Erythroblast (primary cell): Measurements from ENCODE around the gene CYB5R3.

ENCODE experiments used
- GATA1 ChIP-seq: IDR thresholded peaks from 2 replicates; pipeline ENCODE4 v1.6.1; 2011; ENCODE audit warnings: low read depth, mild to moderate bottlenecking, control low read depth, low read length, moderate library complexity
- POLR2A ChIP-seq: IDR thresholded peaks from 2 replicates; pipeline ENCODE4 v1.6.1; 2011; ENCODE audit warnings: mild to moderate bottlenecking, low read length

GRCh38 chr22:42613872-42614301, 35.3 kb downstream of the CYB5R3 start:
- no peak for TF ChIP-seq POLR2A
- TF ChIP-seq GATA1: no peak
